ENCODE measurements around the gene WDR76. TPM values are rescaled to one million over a fixed set of nuclear protein-coding genes. Genes with fewer than 3 reads are reported as not detected.
A peak's percentile ranks its signal among the peaks of the same experiment; 100 is the strongest.

Gene WDR76
- polyA plus RNA-seq (2011; rRNA removed) (1.5 and 3.4 TPM in 2 replicates), polyA minus RNA-seq (2011; rRNA and poly(A)+ RNA removed) (3.0 and 3.5 TPM in 2 replicates)

DNA sequence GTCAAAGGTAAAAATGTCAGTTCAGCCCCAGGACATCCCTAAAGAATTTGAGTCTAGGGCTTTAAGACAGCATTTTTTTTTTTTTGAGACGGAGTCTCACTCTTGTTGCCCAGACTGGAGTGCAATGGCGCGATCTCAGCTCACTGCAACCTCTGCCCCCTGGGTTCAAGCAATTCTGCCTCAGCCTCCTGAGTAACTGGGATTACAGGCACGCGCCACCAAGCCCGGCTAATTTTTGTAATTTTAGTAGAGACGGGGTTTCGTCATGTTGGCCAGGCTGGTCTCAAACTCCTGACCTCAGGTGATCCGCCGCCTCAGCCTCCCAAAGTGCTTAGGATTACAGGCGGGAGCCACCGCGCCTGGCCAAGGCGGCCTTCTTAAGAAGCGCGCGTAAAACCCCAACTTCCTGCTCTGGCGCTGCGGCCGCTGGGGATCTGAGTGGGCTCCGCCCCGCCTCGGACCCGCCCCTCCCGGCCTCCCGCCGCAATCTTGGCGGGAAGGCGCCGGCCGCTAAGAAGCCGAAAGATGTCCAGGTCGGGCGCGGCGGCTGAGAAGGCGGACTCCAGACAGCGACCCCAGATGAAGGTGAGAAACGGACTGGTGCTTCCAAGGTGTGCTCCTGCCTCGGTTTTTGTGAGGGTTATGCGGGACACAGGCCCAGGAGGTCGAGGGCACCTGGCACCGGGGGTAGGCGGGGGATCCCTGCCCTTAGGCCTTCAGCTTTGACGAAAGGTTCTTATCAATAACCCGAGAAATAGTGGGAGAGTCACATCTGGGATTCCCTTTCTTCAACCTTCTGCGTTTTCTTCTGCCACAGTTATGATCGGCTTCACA lies at the start of gene WDR76:
Gene WDR76, plus strand, starts transcription at position 495 of the 834 bp plus-strand sequence. Its CDS starts 31 bp downstream, at position 526.
- ChIA-PET CTCF (no interaction called here), POLR2A (no interaction called here)
- TF ChIP-seq, protein P1, sequence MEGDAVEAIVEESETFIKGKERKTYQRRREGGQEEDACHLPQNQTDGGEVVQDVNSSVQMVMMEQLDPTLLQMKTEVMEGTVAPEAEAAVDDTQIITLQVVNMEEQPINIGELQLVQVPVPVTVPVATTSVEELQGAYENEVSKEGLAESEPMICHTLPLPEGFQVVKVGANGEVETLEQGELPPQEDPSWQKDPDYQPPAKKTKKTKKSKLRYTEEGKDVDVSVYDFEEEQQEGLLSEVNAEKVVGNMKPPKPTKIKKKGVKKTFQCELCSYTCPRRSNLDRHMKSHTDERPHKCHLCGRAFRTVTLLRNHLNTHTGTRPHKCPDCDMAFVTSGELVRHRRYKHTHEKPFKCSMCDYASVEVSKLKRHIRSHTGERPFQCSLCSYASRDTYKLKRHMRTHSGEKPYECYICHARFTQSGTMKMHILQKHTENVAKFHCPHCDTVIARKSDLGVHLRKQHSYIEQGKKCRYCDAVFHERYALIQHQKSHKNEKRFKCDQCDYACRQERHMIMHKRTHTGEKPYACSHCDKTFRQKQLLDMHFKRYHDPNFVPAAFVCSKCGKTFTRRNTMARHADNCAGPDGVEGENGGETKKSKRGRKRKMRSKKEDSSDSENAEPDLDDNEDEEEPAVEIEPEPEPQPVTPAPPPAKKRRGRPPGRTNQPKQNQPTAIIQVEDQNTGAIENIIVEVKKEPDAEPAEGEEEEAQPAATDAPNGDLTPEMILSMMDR (IDR thresholded peaks at IDR 0.05; ENCODE audit: insufficient read depth, low read depth, low read length): no peak
- Histone ChIP-seq H3K4me3 (ENCODE audit: low read depth, low read length) (peak within 1 kb of the TSS; percentile 52), H3K27me3 (ENCODE audit: control insufficient read depth, insufficient read depth, low read length) (no peaks in the 10 kb centered on the region), H3K36me3 (ENCODE audit: control insufficient read depth, insufficient read depth, low read length) (no peaks in the 10 kb centered on the region)
- peak; percentile 21 for DNase-seq (ENCODE audit: low read depth)

DNA sequence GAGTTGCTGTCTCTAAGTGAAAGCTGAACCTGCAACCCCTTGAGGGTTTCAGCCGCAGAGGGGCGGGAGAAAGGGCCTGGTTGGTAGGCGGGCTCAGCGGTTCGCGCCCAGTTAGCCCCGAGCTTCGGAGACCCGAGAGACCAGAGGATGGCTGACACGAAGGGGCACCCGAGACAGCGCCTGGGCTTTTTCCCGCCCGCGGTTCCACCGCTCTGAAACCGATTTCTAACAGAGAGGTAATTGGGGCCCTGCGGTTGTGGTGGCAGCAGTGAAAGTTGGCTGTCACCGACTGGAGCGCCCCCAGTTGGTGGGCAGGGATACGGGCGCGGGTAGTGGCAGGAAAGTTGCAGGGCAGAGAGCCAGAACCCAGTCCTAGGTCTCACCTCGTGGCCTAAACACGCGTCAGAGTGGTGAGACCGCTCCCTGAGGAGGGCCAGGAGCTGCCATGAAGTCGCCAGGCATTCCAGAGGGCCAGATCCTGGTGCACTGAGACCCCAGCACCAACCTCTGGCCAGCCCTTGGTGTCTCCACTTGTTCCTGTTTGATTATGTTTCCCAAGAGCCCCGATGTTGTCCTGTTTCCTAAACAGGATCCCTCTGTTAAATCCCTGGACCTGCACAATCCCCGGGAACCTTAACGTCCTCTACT lies 49.4 kb upstream of the WDR76 start:
- peaks cover 1% of the 10 kb centered on the region; the same call in 1 of the 2 replicates for H3K36me3 ChIP-seq (ENCODE audit: control insufficient read depth, insufficient read depth, low read length)
- H3K27me3 ChIP-seq (ENCODE audit: control insufficient read depth, insufficient read depth, low read length): no peaks in the 10 kb centered on the region
- no peak for DNase-seq (ENCODE audit: low read depth)
- TF ChIP-seq, protein P1 (IDR thresholded peaks at IDR 0.05; ENCODE audit: insufficient read depth, low read depth, low read length): peak; percentile 88
- ChIA-PET POLR2A (interaction anchor here (0.6 to 0.9 kb wide), 2 partner anchors 20 to 31 kb away, joined by 6 to 8 read pairs; partner anchors contain the start of gene PDIA3), CTCF (interaction anchor here (0.6 to 2.2 kb wide), 11 partner anchors 9 to 425 kb away, joined by 3 to 12 read pairs (median 4); partner anchors contain the start of gene SERINC4)
- H3K4me3 ChIP-seq (ENCODE audit: low read depth, low read length): peak overlapping the region; percentile 50

GRCh38 chr15:43779016-43779415 lies 47.8 kb upstream of the WDR76 start:
- ChIA-PET CTCF (interaction anchor here (1.0 kb wide), 1 partner anchor 10 kb away, joined by 3 read pairs; no protein-coding TSS in a partner anchor), POLR2A (no interaction called here)
- Histone ChIP-seq H3K36me3 (ENCODE audit: control insufficient read depth, insufficient read depth, low read length) (no peaks in the 10 kb centered on the region; the same call in 1 of the 2 replicates), H3K4me3 (ENCODE audit: low read depth, low read length) (no peak overlapping the region), H3K27me3 (ENCODE audit: control insufficient read depth, insufficient read depth, low read length) (no peaks in the 10 kb centered on the region)
- no peak for DNase-seq (ENCODE audit: low read depth)
- TF ChIP-seq, protein P1 (IDR thresholded peaks at IDR 0.05; ENCODE audit: insufficient read depth, low read depth, low read length): no peak

- ChIA-PET POLR2A (interaction anchor here (0.5 kb wide), 1 partner anchor 9 kb away, joined by 5 read pairs; no protein-coding TSS in a partner anchor), CTCF (interaction anchor here (1.3 to 2.8 kb wide), 3 partner anchors 8 to 12 kb away, joined by 5 to 8 read pairs (median 5); partner anchors contain the start of gene ELL3)
- Histone ChIP-seq H3K36me3 (ENCODE audit: control insufficient read depth, insufficient read depth, low read length) (peaks cover 10% of the 10 kb centered on the region), H3K27me3 (ENCODE audit: control insufficient read depth, insufficient read depth, low read length) (no peaks in the 10 kb centered on the region), H3K4me3 (ENCODE audit: low read depth, low read length) (no peak overlapping the region)
- DNase-seq (ENCODE audit: low read depth): no peak
- TF ChIP-seq, protein P1 (IDR thresholded peaks at IDR 0.05; ENCODE audit: insufficient read depth, low read depth, low read length): no peak
Observed at GRCh38 chr15:43789409-43789808, 37.4 kb upstream of the WDR76 start.
